Smooth muscle cell (in vitro differentiated cells): ENCODE measurements around the gene CD96. TPM values are rescaled to one million over a fixed set of nuclear protein-coding genes. Genes with fewer than 3 reads are reported as not detected.

Experiments used
- DNase-seq: peaks from one replicate; lab custom pipeline; 2025; ENCODE audit not compliant: unreplicated experiment; lab: John Stamatoyannopoulos, UW
- H2AFZ ChIP-seq: fragments of 200-600 bp; sonication (generic); 2 replicates; pipeline ENCODE4 v1.6.0; 2016; ENCODE audit warnings: antibody characterized with exemption, low read depth, mild to moderate bottlenecking
- H3F3A ChIP-seq: fragments of 200-600 bp; sonication (generic); 2 replicates; pipeline ENCODE4 v1.6.0; 2017; ENCODE audit warnings: antibody characterized with exemption, low read depth
- H3K27ac ChIP-seq: fragments of 200-600 bp; sonication (generic); 2 replicates; pipeline ENCODE4 v1.5.1; 2016; ENCODE audit warnings: low read depth, mild to moderate bottlenecking
- H3K27me3 ChIP-seq: fragments of 200-600 bp; sonication (generic); 2 replicates; pipeline ENCODE4 v1.6.1; 2016; ENCODE audit warnings: low read depth, mild to moderate bottlenecking
- H3K36me3 ChIP-seq: fragments of 200-600 bp; sonication (generic); 2 replicates; pipeline ENCODE4 v1.5.1; 2016; ENCODE audit warnings: low read depth
- H3K4me1 ChIP-seq: fragments of 200-600 bp; sonication (generic); 2 replicates; pipeline ENCODE4 v1.5.1; 2016; ENCODE audit warnings: low read depth
- H3K4me2 ChIP-seq: fragments of 200-600 bp; sonication (generic); 2 replicates; pipeline ENCODE4 v1.6.0; 2016; ENCODE audit warnings: mild to moderate bottlenecking
- H3K4me3 ChIP-seq: fragments of 200-600 bp; sonication (generic); 2 replicates; pipeline ENCODE4 v1.5.1; 2016; ENCODE audit warnings: mild to moderate bottlenecking
- H3K79me2 ChIP-seq: fragments of 200-600 bp; sonication (generic); 2 replicates; pipeline ENCODE4 v1.6.0; 2016; ENCODE audit warnings: low read depth, mild to moderate bottlenecking
- H3K9ac ChIP-seq: fragments of 200-600 bp; sonication (generic); 2 replicates; pipeline ENCODE4 v1.6.0; 2016; ENCODE audit warnings: low read depth
- H3K9me3 ChIP-seq: fragments of 200-600 bp; sonication (generic); replicated peaks from 2 replicates; pipeline ENCODE4 v1.5.1; 2016; ENCODE audit warnings: low read depth
- H4K20me1 ChIP-seq: fragments of 200-600 bp; sonication (generic); 2 replicates; pipeline ENCODE4 v1.6.0; 2016; ENCODE audit warnings: low read depth
- CTCF ChIP-seq: fragments of 200-600 bp; sonication (generic); IDR thresholded peaks from 2 replicates; pipeline ENCODE4 v1.5.1; 2017; ENCODE audit warnings: borderline replicate concordance, mild to moderate bottlenecking, antibody characterized with exemption; ENCODE audit not compliant: insufficient read depth, poor library complexity, severe bottlenecking
- WGBS: methylation state at CpG from one replicate; pipeline ENCODE4 v1.1.7; 2016; ENCODE audit warnings: low lambda C conversion rate; 5-methylcytosine and 5-hydroxymethylcytosine counted together
- polyA plus RNA-seq: library from polyadenylated mRNA; unstranded; fragments of >200 nt; fragmentation: Nextera tagmentation; extraction: Ambion mirVana; gene quantifications from 2 replicates; pipeline ENCODE4 v1.2.1, GENCODE V29; 2016
- total RNA-seq: library from RNA; depleted of rRNA; stranded (reverse); fragments of >200 nt; gene quantifications from 2 replicates; pipeline ENCODE4 v1.2.3, GENCODE V29; 2014

CD96 gene
- total and polyA plus RNA-seq, 2 experiments from 2014 or later, result 0.09 to 0.46 TPM

GRCh38 chr3:111581403-111582119 is 39.6 kb downstream of the CD96 start:
- DNase-seq, result no peak
- Histone ChIP-seq H4K20me1 (no peaks in the 10 kb centered on the region), H3K79me2 (no peaks in the 10 kb centered on the region), H3K4me3 (no peak overlapping the region), H3K36me3 (no peaks in the 10 kb centered on the region), H3K27me3 (no peaks in the 10 kb centered on the region), H3K9ac (no peak overlapping the region), H3K27ac (peak overlapping the region; percentile 87), H3K4me2 (peak overlapping the region; percentile 24), H2AFZ (no peak overlapping the region), H3K9me3 (no peaks in the 10 kb centered on the region), H3K4me1 (no peaks in the 10 kb centered on the region), H3F3A (peaks cover 13% of the 10 kb centered on the region)
- TF ChIP-seq CTCF, result no peak
- WGBS, result 50% methylated on average over 2 of the region's 2 CpGs

- H3K4me1 ChIP-seq, result no peaks in the 10 kb centered on the region
- H3K27me3 ChIP-seq, result no peaks in the 10 kb centered on the region
- TF ChIP-seq CTCF, result no peak
- H4K20me1 ChIP-seq, result no peaks in the 10 kb centered on the region
- no peaks in the 10 kb centered on the region for H3K79me2 ChIP-seq
- no peak overlapping the region for H3K4me3 ChIP-seq
- H3K27ac ChIP-seq, result peak overlapping the region; percentile 87
- H3K36me3 ChIP-seq, result no peaks in the 10 kb centered on the region
- no peaks in the 10 kb centered on the region for H3K9me3 ChIP-seq
- DNase-seq, result no peak
- 0% methylated on average over 1 of the region's 1 CpG for WGBS
- peak overlapping the region; percentile 25 for H3K9ac ChIP-seq
- peak overlapping the region; percentile 24 for H3K4me2 ChIP-seq
- peaks cover 13% of the 10 kb centered on the region for H3F3A ChIP-seq
- H2AFZ ChIP-seq, result no peak overlapping the region
Measured at GRCh38 chr3:111582120-111582474, 40.1 kb downstream of the CD96 start.

GRCh38 chr3:111584744-111585143 is 42.7 kb downstream of the CD96 start:
- Histone ChIP-seq H3K36me3 (no peaks in the 10 kb centered on the region), H3K27me3 (no peaks in the 10 kb centered on the region), H3K27ac (peak overlapping the region; percentile 73), H4K20me1 (no peaks in the 10 kb centered on the region), H3K4me3 (no peak overlapping the region), H3K4me1 (no peaks in the 10 kb centered on the region), H3F3A (peaks cover 10% of the 10 kb centered on the region), H2AFZ (no peak overlapping the region), H3K9ac (no peak overlapping the region), H3K4me2 (peak overlapping the region; percentile 14), H3K9me3 (no peaks in the 10 kb centered on the region), H3K79me2 (no peaks in the 10 kb centered on the region)
- TF ChIP-seq CTCF, result no peak
- WGBS, result 64% methylated on average over 1 of the region's 1 CpG
- no peak for DNase-seq

- no peaks in the 10 kb centered on the region for H3K79me2 ChIP-seq
- H3K4me3 ChIP-seq, result no peak overlapping the region
- H3F3A ChIP-seq, result peaks cover 10% of the 10 kb centered on the region
- H3K27ac ChIP-seq, result peak overlapping the region; percentile 73
- H3K4me2 ChIP-seq, result no peak overlapping the region
- H3K27me3 ChIP-seq, result no peaks in the 10 kb centered on the region
- H3K4me1 ChIP-seq, result no peaks in the 10 kb centered on the region
- H2AFZ ChIP-seq, result no peak overlapping the region
- H3K9ac ChIP-seq, result no peak overlapping the region
- WGBS, result 64% methylated on average over 1 of the region's 1 CpG
- H4K20me1 ChIP-seq, result no peaks in the 10 kb centered on the region
- TF ChIP-seq CTCF, result no peak
- no peaks in the 10 kb centered on the region for H3K36me3 ChIP-seq
- no peak for DNase-seq
- H3K9me3 ChIP-seq, result no peaks in the 10 kb centered on the region
Measured at GRCh38 chr3:111585217-111585616, 43.2 kb downstream of the CD96 start.
